T-cell (primary cell): ENCODE results near the gene CXADR. TPM values are rescaled to one million over a fixed set of nuclear protein-coding genes. Genes with fewer than 3 reads are reported as not detected.

Experiments used
- ATAC-seq, 4 experiments: fragments of 200-7000 bp in 3 of 4; fragments of 150-1000 bp in 1 of 4; cut with Tn5 transposase; replicated peaks in 1 of 4; 1 replicate in 3 of 4; 2 replicates in 1 of 4; pipeline ENCODE4 v1.10.0; 2021; ENCODE audit warnings: moderate library complexity in 3 of 4, mild to moderate bottlenecking in 2 of 4, moderate number of reproducible peaks in 1 of 4
- CTCF ChIA-PET, 2 donors: fragments of 300-600 bp; sonication (Branson Sonifier 250); formaldehyde crosslinking; loops; one replicate each; lab custom pipeline; 2022; ENCODE audit warnings: antibody characterized with exemption in 2 of 2; lab: Charles Lee
- POLR2A ChIA-PET, 2 donors: fragments of 300-600 bp; sonication (Branson Sonifier 250); formaldehyde crosslinking; loops; one replicate each; lab custom pipeline; 2022; ENCODE audit warnings: antibody characterized with exemption in 2 of 2; lab: Charles Lee
- DNase-seq, 35 experiments: peaks; one replicate each; pipeline versions ENCODE4 v3.0.0 to v3.0.0-alpha.2; 2013 to 2023
- H3K27ac ChIP-seq: one replicate; pipeline ENCODE4 v1.5.1; 2013; ENCODE audit warnings: low read length
- H3K27me3 ChIP-seq, 2 experiments: replicated peaks in 1 of 2; 1 replicate in 1 of 2; 2 replicates in 1 of 2; pipeline versions ENCODE4 v1.6.1 to v1.7.0; 2013; ENCODE audit warnings: low read length in 1 of 2, mixed read lengths in 1 of 2; ENCODE audit not compliant: control insufficient read depth in 2 of 2, insufficient read depth in 2 of 2; ENCODE audit errors: extremely low read depth in 1 of 2
- H3K36me3 ChIP-seq, 2 donors: 1 replicate in 1 of 2; 2 replicates in 1 of 2; pipeline versions ENCODE4 v1.6.1 to v1.7.0; 2013; ENCODE audit warnings: low read length in 1 of 2; ENCODE audit not compliant: control insufficient read depth in 2 of 2, insufficient read depth in 1 of 2; ENCODE audit errors: extremely low read depth in 1 of 2
- H3K4me1 ChIP-seq, 2 experiments: 1 replicate in 1 of 2; 2 replicates in 1 of 2; pipeline versions ENCODE4 v1.6.1 to v1.7.0; 2013; ENCODE audit warnings: low read length in 2 of 2, mixed read lengths in 1 of 2; ENCODE audit not compliant: insufficient read depth in 2 of 2, control insufficient read depth in 1 of 2; ENCODE audit errors: extremely low read depth in 1 of 2
- H3K4me3 ChIP-seq, 2 donors: 1 replicate in 1 of 2; 2 replicates in 1 of 2; pipeline versions ENCODE4 v1.5.1 to v1.7.0; 2013; ENCODE audit warnings: mild to moderate bottlenecking in 2 of 2, low read length in 1 of 2, moderate library complexity in 1 of 2; ENCODE audit not compliant: control insufficient read depth in 1 of 2; ENCODE audit errors: extremely low read depth in 1 of 2
- H3K9me3 ChIP-seq: 2 replicates; pipeline ENCODE4 v1.7.0; 2013
- H3K27ac Mint-ChIP-seq, 2 donors: one replicate each; pipeline ENCODE4 v1.8.0; 2020 to 2021; ENCODE audit warnings: mild to moderate bottlenecking in 2 of 2, mixed read lengths in 2 of 2
- H3K27me3 Mint-ChIP-seq, 2 donors: one replicate each; pipeline ENCODE4 v1.8.0; 2021 to 2022; ENCODE audit warnings: mixed read lengths in 2 of 2
- H3K36me3 Mint-ChIP-seq: one replicate; pipeline ENCODE4 v1.8.0; 2021; ENCODE audit warnings: mixed read lengths
- H3K4me1 Mint-ChIP-seq, 3 donors: one replicate each; pipeline ENCODE4 v1.8.0; 2020 to 2022; ENCODE audit warnings: mixed read lengths in 3 of 3, mild to moderate bottlenecking in 1 of 3
- H3K4me3 Mint-ChIP-seq, 3 donors: one replicate each; pipeline ENCODE4 v1.8.0; 2020 to 2022; ENCODE audit warnings: mild to moderate bottlenecking in 3 of 3, mixed read lengths in 3 of 3, moderate library complexity in 3 of 3
- H3K9me3 Mint-ChIP-seq, 3 donors: one replicate each; pipeline ENCODE4 v1.8.0; 2020 to 2022; ENCODE audit warnings: mixed read lengths in 3 of 3
- WGBS: methylation state at CpG from one replicate; pipeline ENCODE4 v1.1.5; 2013; ENCODE audit warnings: missing lambda C conversion rate; ENCODE audit not compliant: insufficient coverage; 5-methylcytosine and 5-hydroxymethylcytosine counted together
- total RNA-seq, 35 experiments: library from RNA in 6 of 35; stranded (reverse) in 6 of 35; fragments of 120-200 nt in 1 of 35; gene quantifications; one replicate each; pipeline versions ENCODE4 v1.2.1 to v1.2.4 and lab custom pipeline; 2013 to 2026

CXADR gene
- total RNA-seq, 5 donors from 2014 or later (not counting 1 experiment from before 2014, with no cell fraction given) = 0.35 to 0.95 (median 0.82) TPM

DNA sequence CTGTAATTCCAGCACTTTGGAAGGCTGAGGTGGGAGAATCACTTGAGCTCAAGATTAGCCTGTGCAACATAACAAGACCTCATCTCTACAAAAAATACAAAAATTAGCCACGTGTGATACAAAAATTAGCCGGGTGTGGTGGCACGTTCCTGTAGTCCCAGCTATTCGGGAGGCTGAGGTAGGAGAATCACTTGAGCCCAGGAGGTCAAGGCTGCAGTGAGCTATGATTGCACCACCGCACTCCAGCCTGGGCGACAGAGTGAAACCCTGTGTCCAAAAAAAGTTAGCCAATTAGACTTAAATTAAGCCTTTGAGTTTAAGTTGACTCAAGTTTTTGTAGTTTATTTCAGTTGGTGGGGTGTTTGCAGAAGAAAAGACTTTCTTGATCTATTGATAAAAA, 11.8 kb downstream of the CXADR start:
- ATAC-seq (no peak), DNase-seq (no peak)
- Mint-ChIP-seq H3K4me1 (no peaks in the 10 kb centered on the region), H3K36me3 (no peaks in the 10 kb centered on the region), H3K27ac (no peak overlapping the region), H3K9me3 (no peaks in the 10 kb centered on the region), H3K4me3 (no peak overlapping the region), H3K27me3 (no peaks in the 10 kb centered on the region)
- ChIA-PET POLR2A (no interaction called here), CTCF (interaction anchor here in 1 of 2 donors (0.7 kb wide), 1 partner anchor 374 kb away, joined by 3 read pairs; no protein-coding TSS in a partner anchor)
- Histone ChIP-seq H3K4me1 (no peaks in the 10 kb centered on the region), H3K9me3 (no peaks in the 10 kb centered on the region), H3K27me3 (no peaks in the 10 kb centered on the region), H3K4me3 (no peak overlapping the region), H3K27ac (no peak overlapping the region), H3K36me3 (no peaks in the 10 kb centered on the region)
- WGBS = 95% methylated on average over 5 of the region's 6 CpGs

DNA sequence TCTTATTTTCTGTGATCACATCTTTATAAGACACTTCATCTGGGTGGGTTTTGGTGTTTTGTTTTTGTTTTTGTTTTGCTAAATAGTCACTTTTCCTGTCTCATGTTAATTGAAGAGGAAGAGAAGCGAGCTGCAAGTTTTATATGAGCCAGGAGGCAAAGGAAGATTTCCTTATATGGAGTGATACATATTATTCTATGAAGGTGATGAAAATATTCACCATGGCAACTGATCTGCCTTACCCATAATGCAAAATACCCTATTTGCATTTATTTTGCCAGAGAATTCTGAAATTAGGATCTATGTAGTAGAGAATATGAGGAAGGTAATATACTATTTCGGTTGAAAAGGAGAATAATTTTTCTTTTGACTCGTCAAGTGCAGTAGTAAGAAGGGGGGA, 13.9 kb downstream of the CXADR start:
- Mint-ChIP-seq H3K27me3 (no peaks in the 10 kb centered on the region), H3K4me1 (no peaks in the 10 kb centered on the region), H3K36me3 (no peaks in the 10 kb centered on the region), H3K4me3 (no peak overlapping the region), H3K27ac (no peak overlapping the region), H3K9me3 (no peaks in the 10 kb centered on the region)
- 100% methylated on average over 1 of the region's 3 CpGs for WGBS
- peaks cover 0 to 3% of the 10 kb centered on the region in 2 experiments for H3K27me3 ChIP-seq
- no peaks in the 10 kb centered on the region for H3K4me1 ChIP-seq
- no peak overlapping the region for H3K27ac ChIP-seq
- no peak for ATAC-seq
- no peaks in the 10 kb centered on the region for H3K9me3 ChIP-seq
- CTCF ChIA-PET = no interaction called here
- no peak for DNase-seq
- no peaks in the 10 kb centered on the region for H3K36me3 ChIP-seq
- POLR2A ChIA-PET = no interaction called here
- H3K4me3 ChIP-seq = no peak overlapping the region

- Mint-ChIP-seq H3K9me3 (no peaks in the 10 kb centered on the region), H3K4me1 (no peaks in the 10 kb centered on the region), H3K27ac (no peak overlapping the region), H3K27me3 (no peaks in the 10 kb centered on the region), H3K36me3 (no peaks in the 10 kb centered on the region), H3K4me3 (no peak overlapping the region)
- Histone ChIP-seq H3K36me3 (no peaks in the 10 kb centered on the region), H3K27me3 (peaks cover 0 to 3% of the 10 kb centered on the region in 2 experiments), H3K9me3 (no peaks in the 10 kb centered on the region), H3K27ac (no peak overlapping the region), H3K4me1 (no peaks in the 10 kb centered on the region), H3K4me3 (no peak overlapping the region)
- ATAC-seq (no peak), DNase-seq (no peak)
- CTCF ChIA-PET = interaction anchor here in 1 of 2 donors (0.7 kb wide), 1 partner anchor 567 kb away, joined by 8 read pairs; no protein-coding TSS in a partner anchor
- WGBS = no CpG with 5 or more reads among the region's 2 CpGs
- POLR2A ChIA-PET = interaction anchor here in 1 of 2 donors (0.5 kb wide), 1 partner anchor 50 kb away, joined by 7 read pairs; no protein-coding TSS in a partner anchor
Measured at GRCh38 chr21:17527240-17527639, 14.4 kb downstream of the CXADR start.

GRCh38 chr21:17527711-17528110, 14.9 kb downstream of the CXADR start:
- Mint-ChIP-seq H3K27ac (no peak overlapping the region), H3K36me3 (no peaks in the 10 kb centered on the region), H3K9me3 (no peaks in the 10 kb centered on the region), H3K27me3 (no peaks in the 10 kb centered on the region), H3K4me1 (no peaks in the 10 kb centered on the region), H3K4me3 (no peak overlapping the region)
- CTCF ChIA-PET = interaction anchor here (0.6 to 0.7 kb wide), 2 partner anchors 12 to 566 kb away, joined by 3 to 8 read pairs; no protein-coding TSS in a partner anchor
- no peak overlapping the region for H3K4me3 ChIP-seq
- peaks cover 0 to 3% of the 10 kb centered on the region in 2 experiments for H3K27me3 ChIP-seq
- WGBS = no CpG with 5 or more reads among the region's 5 CpGs
- no peak overlapping the region for H3K27ac ChIP-seq
- no peaks in the 10 kb centered on the region for H3K36me3 ChIP-seq
- ATAC-seq (no peak), DNase-seq (no peak)
- no peaks in the 10 kb centered on the region for H3K9me3 ChIP-seq
- POLR2A ChIA-PET = interaction anchor here in 1 of 2 donors (0.5 kb wide), 1 partner anchor 50 kb away, joined by 7 read pairs; no protein-coding TSS in a partner anchor
- no peaks in the 10 kb centered on the region for H3K4me1 ChIP-seq

DNA sequence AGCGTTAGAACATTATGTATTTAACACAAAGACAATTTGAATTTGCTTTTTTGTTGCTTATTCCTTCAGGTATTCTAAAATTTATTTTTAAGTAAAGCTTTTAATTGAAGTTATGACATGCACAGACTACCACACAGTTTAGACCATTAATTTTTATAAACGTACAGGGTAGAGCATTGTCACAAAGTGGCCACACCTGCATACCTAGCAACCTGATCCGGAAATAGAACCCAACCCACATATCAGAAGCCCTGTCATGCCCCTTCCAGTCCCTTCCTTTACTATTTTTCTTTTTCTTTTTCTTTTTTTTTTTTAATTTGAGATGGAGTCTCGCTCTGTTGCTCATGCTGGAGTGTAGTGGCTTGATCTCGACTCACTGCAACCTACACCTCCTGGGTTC, 16.8 kb downstream of the CXADR start:
- Histone ChIP-seq H3K4me1 (no peaks in the 10 kb centered on the region), H3K9me3 (no peaks in the 10 kb centered on the region), H3K27me3 (peaks cover 0 to 3% of the 10 kb centered on the region in 2 experiments), H3K27ac (no peak overlapping the region), H3K36me3 (no peaks in the 10 kb centered on the region), H3K4me3 (no peak overlapping the region)
- Mint-ChIP-seq H3K9me3 (no peaks in the 10 kb centered on the region), H3K27me3 (no peaks in the 10 kb centered on the region), H3K4me1 (no peaks in the 10 kb centered on the region), H3K4me3 (no peak overlapping the region), H3K36me3 (no peaks in the 10 kb centered on the region), H3K27ac (no peak overlapping the region)
- POLR2A ChIA-PET = interaction anchor here in 1 of 2 donors (0.7 kb wide), 1 partner anchor 1296 kb away, joined by 5 read pairs; no protein-coding TSS in a partner anchor
- CTCF ChIA-PET = no interaction called here
- WGBS = no CpG with 5 or more reads among the region's 5 CpGs
- no peak for ATAC-seq
- no peak for DNase-seq

- no peaks in the 10 kb centered on the region for H3K4me1 ChIP-seq
- peaks cover 0 to 10% of the 10 kb centered on the region in 2 experiments for H3K27me3 ChIP-seq
- ChIA-PET CTCF (no interaction called here), POLR2A (no interaction called here)
- ATAC-seq = no peak
- H3K4me3 Mint-ChIP-seq = no peak overlapping the region
- no peak overlapping the region for H3K27ac Mint-ChIP-seq
- WGBS = no CpG with 5 or more reads among the region's 3 CpGs
- H3K4me1 Mint-ChIP-seq = no peaks in the 10 kb centered on the region
- peaks cover 0 to 4% of the 10 kb centered on the region in 2 donors for H3K27me3 Mint-ChIP-seq
- H3K9me3 ChIP-seq = no peaks in the 10 kb centered on the region
- H3K27ac ChIP-seq = no peak overlapping the region
- H3K4me3 ChIP-seq = no peak overlapping the region
- H3K9me3 Mint-ChIP-seq = no peaks in the 10 kb centered on the region
- H3K36me3 Mint-ChIP-seq = no peaks in the 10 kb centered on the region
- no peaks in the 10 kb centered on the region for H3K36me3 ChIP-seq
- DNase-seq = no peak
Measured at GRCh38 chr21:17532292-17532691, 19.4 kb downstream of the CXADR start.
